IMR-90 (cell line): ENCODE results near the gene RHOG. TPM values are rescaled to one million over a fixed set of nuclear protein-coding genes. Genes with fewer than 3 reads are reported as not detected.

Experiments
- ATAC-seq: fragments of 200-7000 bp; cut with Tn5 transposase; 2 replicates; pipeline ENCODE4 v1.9.1; 2020; ENCODE audit warnings: low read depth, mild to moderate bottlenecking, moderate library complexity
- BruUV-seq: library from RNA; stranded (reverse); fragments of 400-500 nt; replicated peaks from 2 replicates; lab custom pipeline; 2021; lab: Mats Ljungman, UMichigan
- CTCF ChIA-PET: fragments of 300-600 bp; formaldehyde crosslinking; extraction: SDS; loops from one replicate; lab custom pipeline; 2021; ENCODE audit warnings: antibody characterized with exemption; lab: Yijun Ruan, JAX
- POLR2A ChIA-PET: fragments of 300-600 bp; sonication (Branson Sonifier 250); formaldehyde crosslinking; loops from one replicate; lab custom pipeline; 2022; ENCODE audit warnings: antibody characterized with exemption; ENCODE audit not compliant: unreplicated experiment; lab: Charles Lee
- DNase-seq: peaks from one replicate; pipeline ENCODE4 v3.0.0; 2013
- H2AFZ ChIP-seq: replicated peaks from 2 replicates; pipeline ENCODE3; 2013; ENCODE audit warnings: low read length, mild to moderate bottlenecking; ENCODE audit not compliant: poor library complexity
- H2AK5ac ChIP-seq: 2 replicates; pipeline ENCODE4 v1.6.1; 2013; ENCODE audit warnings: low read depth, low read length, inconsistent platforms
- H2AK9ac ChIP-seq: replicated peaks from 2 replicates; pipeline ENCODE3; 2013; ENCODE audit warnings: mild to moderate bottlenecking, low read depth, low read length, moderate library complexity; ENCODE audit not compliant: poor library complexity
- H2BK120ac ChIP-seq: 2 replicates; pipeline ENCODE4 v1.6.1; 2013; ENCODE audit warnings: low read depth, low read length, inconsistent platforms
- H2BK15ac ChIP-seq: 3 replicates; pipeline ENCODE4 v1.6.1; 2013; ENCODE audit warnings: low read depth, low read length, inconsistent platforms
- H2BK20ac ChIP-seq: 2 replicates; pipeline ENCODE4 v1.6.1; 2013; ENCODE audit warnings: low read depth, mild to moderate bottlenecking, inconsistent platforms, low read length, moderate library complexity
- H2BK5ac ChIP-seq: 2 replicates; pipeline ENCODE4 v1.6.1; 2013; ENCODE audit warnings: mild to moderate bottlenecking, low read depth, low read length, inconsistent platforms; ENCODE audit not compliant: poor library complexity, severe bottlenecking
- H3K14ac ChIP-seq: replicated peaks from 2 replicates; pipeline ENCODE4 v1.6.1; 2013; ENCODE audit warnings: low read depth, low read length, inconsistent platforms
- H3K18ac ChIP-seq: 2 replicates; pipeline ENCODE4 v1.6.1; 2013; ENCODE audit warnings: low read depth, low read length, control low read depth
- H3K23ac ChIP-seq: 2 replicates; pipeline ENCODE4 v1.6.1; 2013; ENCODE audit warnings: low read depth, low read length, inconsistent platforms
- H3K27ac ChIP-seq: 2 replicates; pipeline ENCODE4 v1.5.1; 2013; ENCODE audit warnings: mild to moderate bottlenecking, control low read depth, low read length; ENCODE audit not compliant: insufficient read depth
- H3K27me3 ChIP-seq: 2 replicates; pipeline ENCODE4 v1.6.1; 2013; ENCODE audit warnings: low read length; ENCODE audit not compliant: control insufficient read depth, insufficient read depth
- H3K36me3 ChIP-seq: 2 replicates; pipeline ENCODE4 v1.6.1; 2013; ENCODE audit warnings: low read length, mixed read lengths; ENCODE audit not compliant: control insufficient read depth, insufficient read depth
- H3K4ac ChIP-seq: 2 replicates; pipeline ENCODE4 v1.6.1; 2013; ENCODE audit warnings: low read depth, low read length, inconsistent platforms
- H3K4me1 ChIP-seq: 2 replicates; pipeline ENCODE4 v1.6.1; 2013; ENCODE audit warnings: low read length, mixed read lengths; ENCODE audit not compliant: control insufficient read depth, insufficient read depth
- H3K4me2 ChIP-seq: 2 replicates; pipeline ENCODE4 v1.6.1; 2013; ENCODE audit warnings: low read depth, mild to moderate bottlenecking, control low read depth, low read length, moderate library complexity
- H3K4me3 ChIP-seq: 2 replicates; pipeline ENCODE4 v1.5.1; 2013; ENCODE audit warnings: low read depth, mild to moderate bottlenecking, control low read depth, low read length, moderate library complexity; ENCODE audit not compliant: insufficient read depth
- H3K56ac ChIP-seq: 2 replicates; pipeline ENCODE4 v1.6.1; 2013; ENCODE audit warnings: low read length, inconsistent platforms; ENCODE audit not compliant: insufficient read depth; ENCODE audit errors: extremely low read depth
- H3K79me1 ChIP-seq, 2 experiments: 2 replicates each; pipeline ENCODE4 v1.6.1; 2013; ENCODE audit warnings: low read length in 2 of 2, inconsistent platforms in 1 of 2, low read depth in 1 of 2
- H3K9ac ChIP-seq: 2 replicates; pipeline ENCODE4 v1.6.1; 2013; ENCODE audit warnings: low read depth, low read length, control low read depth
- H3K9me1 ChIP-seq: 2 replicates; pipeline ENCODE4 v1.6.1; 2013; ENCODE audit warnings: low read length, inconsistent platforms; ENCODE audit not compliant: insufficient read depth
- H3K9me3 ChIP-seq: 2 replicates; pipeline ENCODE4 v1.6.1; 2013; ENCODE audit warnings: low read length; ENCODE audit not compliant: control insufficient read depth, insufficient read depth
- H4K20me1 ChIP-seq: 2 replicates; pipeline ENCODE4 v1.6.1; 2013; ENCODE audit warnings: low read length, inconsistent platforms; ENCODE audit not compliant: insufficient read depth
- H4K5ac ChIP-seq: 2 replicates; pipeline ENCODE4 v1.6.1; 2013; ENCODE audit warnings: mild to moderate bottlenecking, low read depth, low read length, control low read depth
- H4K8ac ChIP-seq, 2 experiments: 2 replicates each; pipeline ENCODE4 v1.6.1; 2013; ENCODE audit warnings: low read depth in 2 of 2, low read length in 2 of 2, control low read depth in 1 of 2, inconsistent platforms in 1 of 2
- H4K91ac ChIP-seq: 2 replicates; pipeline ENCODE4 v1.6.1; 2013; ENCODE audit warnings: low read depth, low read length, inconsistent platforms; ENCODE audit not compliant: insufficient read depth
- POLR2A ChIP-seq: IDR thresholded peaks from 2 replicates; pipeline ENCODE4 v1.6.1; 2012; ENCODE audit warnings: mild to moderate bottlenecking, low read depth, low read length
- dilution Hi-C: fragments of 300-500 bp; cut with HindIII; formaldehyde crosslinking; loops from one replicate; pipeline ENCODE4 v1.14.3; 2018; ENCODE audit warnings: low sequenced_read_pairs; ENCODE audit not compliant: unreplicated experiment
- in situ Hi-C: fragments of 300-500 bp; cut with MboI; formaldehyde crosslinking; loops from 3 replicates; pipeline ENCODE4 v1.14.3; 2019; ENCODE audit warnings: low sequenced_read_pairs, inconsistent platforms, mixed read lengths
- intact Hi-C: fragments of 100-400 bp; cut with micrococcal nuclease; formaldehyde crosslinking; loops from 2 replicates; pipeline ENCODE4 v1.10.0; 2022
- polyA plus RNA-seq, 3 experiments: library from polyadenylated mRNA; depleted of rRNA; stranded (reverse); fragments of >200 nt; gene quantifications; 2 replicates each; pipeline ENCODE4 v1.2.3, GENCODE V29; 2012; ENCODE audit warnings: low replicate concordance in 1 of 3
- total RNA-seq: library from RNA; depleted of rRNA; stranded (reverse); fragments of >200 nt; gene quantifications from 2 replicates; pipeline ENCODE4 v1.2.3, GENCODE V29; 2012

RHOG gene
- total and polyA plus RNA-seq, 2 of the 4 experiments (the other 2 are of a cell fraction) = 16.3 to 114 TPM

DNA sequence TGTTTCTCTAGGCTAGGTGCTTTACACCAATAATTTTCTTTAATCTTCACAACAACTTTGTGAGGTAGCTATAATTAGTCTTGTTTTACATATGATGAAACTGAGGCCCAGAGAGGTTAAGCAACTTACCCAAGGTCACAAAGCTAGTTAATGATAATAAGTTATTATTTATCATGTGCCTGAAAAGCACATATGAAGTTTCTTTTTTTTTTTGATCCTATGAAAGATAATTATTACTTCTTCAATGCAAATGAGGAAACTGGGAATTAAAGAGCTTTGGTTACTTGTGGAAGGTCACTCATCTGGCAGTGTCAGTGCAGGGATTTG lies 37.5 kb upstream of the RHOG start:
- Histone ChIP-seq H3K9me3 (no peaks in the 10 kb centered on the region), H3K9ac (no peak overlapping the region), H3K23ac (no peak overlapping the region), H3K4ac (no peak overlapping the region), H2BK15ac (no peak overlapping the region), H2AK5ac (no peak overlapping the region), H2AFZ (no peak overlapping the region), H3K9me1 (peaks cover 3% of the 10 kb centered on the region; the same call in 1 of the 2 replicates), H2BK20ac (no peak overlapping the region), H3K4me3 (no peak overlapping the region), H3K4me1 (peaks cover 7% of the 10 kb centered on the region; the same call in 1 of the 2 replicates), H3K56ac (no peak overlapping the region), H3K27me3 (no peaks in the 10 kb centered on the region), H4K20me1 (peaks cover 10% of the 10 kb centered on the region; the same call in 1 of the 2 replicates), H2BK120ac (no peak overlapping the region), H3K27ac (no peak overlapping the region), H2BK5ac (no peak overlapping the region), H4K91ac (no peak overlapping the region), H3K4me2 (no peak overlapping the region), H3K36me3 (no peaks in the 10 kb centered on the region), H3K79me1 (peaks cover 29 to 33% of the 10 kb centered on the region in 2 experiments), H4K8ac (no peak overlapping the region), H3K18ac (no peak overlapping the region), H4K5ac (no peak overlapping the region), H2AK9ac (no peak overlapping the region), H3K14ac (no peak overlapping the region)
- in situ Hi-C loops = no loop called here
- dilution Hi-C loops = no loop called here
- intact Hi-C loops = no loop called here
- POLR2A ChIA-PET = no interaction called here
- no peak for DNase-seq
- CTCF ChIA-PET = no interaction called here
- ATAC-seq = no peak
- BruUV-seq = no TSS peak
- TF ChIP-seq POLR2A = no peak
